D341Med (cell line): Measurements from ENCODE around the gene IL25.
A peak's percentile ranks its signal among the peaks of the same experiment; 100 is the strongest.
"Not testable (repeated sequence)": the region's sequence is repeated elsewhere in the genome, so short reads cannot be mapped to it uniquely, and the experiment has no call there.

Experiments
- DNase-seq: peaks from one replicate; pipeline ENCODE4 v3.0.0; 2012; ENCODE audit warnings: low spot score

The IL25 gene

GRCh38 chr14:23375527-23376251 lies 3.1 kb downstream of the IL25 start:
- DNase-seq: no peak

DNA sequence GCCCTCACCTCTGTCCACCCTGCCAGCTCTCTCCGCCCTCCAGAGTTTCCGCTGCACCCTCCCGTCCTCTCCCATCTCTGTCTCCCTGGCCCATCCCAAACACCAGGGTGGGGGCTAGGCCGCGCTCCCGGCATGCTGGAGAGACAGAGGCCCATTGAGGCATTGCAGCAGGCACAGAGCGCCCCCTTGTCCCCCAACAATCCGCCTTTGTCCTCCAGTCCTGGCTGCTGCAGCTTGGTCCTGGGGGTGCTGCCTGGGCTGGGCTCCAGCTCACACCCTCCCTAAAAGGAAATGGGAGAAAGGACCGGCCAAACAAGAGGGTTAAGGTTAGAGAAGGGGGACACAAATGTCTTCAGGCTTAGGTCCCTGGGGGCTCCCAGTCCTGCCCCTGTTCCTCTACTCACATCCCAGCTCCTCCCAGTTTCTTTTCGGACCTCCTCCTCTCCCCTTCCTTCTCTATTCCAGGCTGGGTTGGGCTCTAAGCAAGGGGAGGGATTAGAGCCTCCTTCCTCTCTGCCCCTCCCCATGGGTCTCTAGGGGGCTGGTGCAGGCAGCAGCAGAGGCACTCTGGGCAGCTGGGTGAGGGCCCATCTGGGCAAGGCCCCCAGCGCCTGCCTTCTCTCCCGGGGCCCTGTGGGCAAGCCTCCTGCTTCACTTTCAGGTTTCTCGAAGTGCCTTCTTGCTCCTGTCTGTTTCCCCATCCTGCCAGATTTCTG lies 4.0 kb downstream of the IL25 start, which contains the start of gene CMTM5:
Gene CMTM5, plus strand, starts transcription at position 565 of the 716 bp plus-strand sequence. CDS start 206 bp downstream, outside the sequence.
- DNase-seq: peak; percentile 79

GRCh38 chr14:23377198-23377550 lies 4.6 kb downstream of the IL25 start:
- DNase-seq: no peak

- no peak for DNase-seq
Observed at GRCh38 chr14:23377573-23378563, 5.3 kb downstream of the IL25 start.

GRCh38 chr14:23378612-23379220 lies 6.1 kb downstream of the IL25 start:
- DNase-seq: no peak

GRCh38 chr14:23379366-23380196 lies 7.0 kb downstream of the IL25 start:
- DNase-seq: peak; percentile 89

DNA sequence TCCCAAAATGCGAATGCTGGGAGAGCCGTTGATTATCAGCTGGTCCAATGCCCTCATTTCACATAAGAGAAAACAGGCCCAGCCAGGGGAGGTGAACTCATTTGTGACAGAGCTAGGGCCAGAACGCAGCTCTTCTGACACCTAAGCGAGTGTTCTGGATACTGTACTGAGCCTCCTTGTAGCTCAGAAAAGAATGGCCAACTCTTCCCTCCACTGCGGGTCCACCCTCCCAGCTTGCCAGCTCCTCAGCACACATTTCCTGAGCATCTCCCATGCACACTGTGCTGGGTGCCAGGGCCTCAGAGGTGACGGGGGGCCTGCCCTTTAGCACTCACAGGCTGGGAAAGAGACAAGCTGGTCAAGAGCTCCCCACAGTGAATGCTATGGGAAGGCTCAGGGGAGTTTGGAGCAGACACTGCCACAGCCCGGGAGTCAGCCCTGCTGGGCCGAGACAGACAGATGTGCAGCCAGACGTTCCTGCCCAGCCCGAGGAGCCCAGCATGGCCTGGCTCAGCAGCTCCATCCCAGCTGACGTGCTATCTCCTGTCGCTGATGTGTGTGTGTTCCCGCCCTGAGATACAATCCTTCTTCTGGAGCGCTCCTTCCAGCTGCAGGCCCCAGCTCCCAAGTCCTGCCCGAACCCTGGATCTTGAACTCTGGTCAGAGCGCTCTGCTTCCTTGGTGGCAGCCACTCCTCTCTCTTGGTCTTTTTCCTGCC lies 7.7 kb downstream of the IL25 start:
- no peak for DNase-seq

- no peak for DNase-seq
Observed at GRCh38 chr14:23380976-23381375, 8.4 kb downstream of the IL25 start.

GRCh38 chr14:23381871-23382270 lies 9.3 kb downstream of the IL25 start:
- DNase-seq: no peak

- DNase-seq: no peak
Observed at GRCh38 chr14:23382276-23382675, 9.7 kb downstream of the IL25 start.

DNA sequence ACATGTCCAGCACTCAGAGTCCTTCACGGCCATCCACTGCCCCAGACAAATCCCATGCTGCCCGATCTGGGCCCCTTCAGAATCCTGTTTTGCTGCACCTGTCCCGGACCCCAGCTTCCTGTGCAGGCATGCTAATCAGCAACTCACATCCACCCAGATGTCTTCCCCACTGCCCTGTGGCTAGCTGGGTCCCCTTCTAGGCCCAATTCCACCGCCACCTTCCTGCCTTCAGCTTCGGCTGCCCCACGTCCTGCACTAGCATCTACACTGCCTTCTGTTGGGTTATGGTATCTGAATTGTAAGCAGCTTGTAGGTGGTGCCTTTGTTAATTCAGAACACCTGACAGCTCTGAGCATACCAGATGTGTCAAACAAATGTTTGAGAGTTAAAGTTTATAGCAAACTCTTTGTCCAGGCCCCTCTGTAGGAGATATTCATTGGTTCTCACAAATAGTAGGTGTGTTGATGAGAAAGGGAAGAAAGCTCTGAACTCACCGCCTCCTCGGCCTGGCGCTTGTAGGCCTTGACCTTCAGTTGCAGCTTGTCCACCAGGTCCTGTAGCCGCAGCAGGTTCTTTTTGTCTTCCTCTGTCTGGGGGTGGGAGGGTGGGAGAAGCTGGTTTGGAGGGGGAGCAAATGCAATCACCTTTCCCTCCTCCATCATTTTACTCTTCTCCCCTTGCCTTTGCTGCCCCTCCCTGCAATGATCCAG lies 10.3 kb downstream of the IL25 start:
- no peak for DNase-seq

DNA sequence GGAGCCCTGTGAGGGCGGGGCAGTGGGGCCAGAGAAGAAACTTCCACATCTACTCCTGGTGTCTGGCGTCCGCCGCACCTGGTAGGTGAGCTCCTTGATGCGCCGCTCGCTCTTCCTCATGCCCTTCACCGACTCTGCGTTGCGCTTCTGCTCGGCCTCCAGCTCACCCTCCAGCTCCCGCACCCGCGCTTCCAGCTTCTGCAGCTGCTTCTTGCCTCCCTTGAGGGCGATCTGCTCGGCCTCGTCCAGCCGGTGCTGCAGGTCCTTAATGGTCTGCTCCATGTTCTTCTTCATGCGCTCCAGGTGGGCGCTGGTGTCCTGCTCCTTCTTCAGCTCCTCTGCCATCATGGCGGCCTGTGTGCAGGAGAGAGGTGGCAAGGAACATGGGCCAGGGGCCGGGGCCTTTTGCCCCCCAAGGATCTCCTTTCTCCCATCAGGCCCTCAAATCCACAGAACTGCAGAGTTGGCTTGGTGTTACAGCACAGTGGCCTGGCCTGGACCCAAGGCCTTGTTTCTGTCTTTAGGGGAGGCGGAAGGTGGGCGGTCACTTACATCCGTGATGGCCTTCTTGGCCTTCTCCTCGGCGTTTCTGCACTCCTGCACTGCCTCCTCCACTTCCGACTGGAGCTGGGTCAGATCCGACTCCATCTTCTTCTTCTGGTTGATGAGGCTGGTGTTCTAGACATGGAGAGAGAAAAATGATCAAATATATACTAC lies 11.9 kb downstream of the IL25 start:
- no peak for DNase-seq

DNA sequence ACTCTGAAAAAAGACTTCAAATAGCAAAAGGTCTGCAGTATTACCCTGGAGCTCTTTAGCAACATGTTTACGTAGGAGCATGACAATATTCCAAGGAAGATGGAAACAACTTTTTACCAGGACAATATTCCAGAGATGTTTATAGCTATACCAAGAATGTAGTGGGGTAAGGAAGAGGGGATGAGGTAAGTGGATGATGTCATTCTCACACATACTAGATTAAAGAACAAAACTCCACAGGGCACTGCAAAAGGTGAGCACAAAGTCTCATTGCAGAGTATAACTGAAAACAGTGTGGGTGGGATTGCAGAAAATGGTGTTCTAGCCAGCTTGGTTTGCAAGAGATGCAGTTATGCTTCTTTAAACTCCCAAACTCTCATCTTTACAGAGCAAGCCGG lies 12.6 kb downstream of the IL25 start:
- no peak for DNase-seq

DNA sequence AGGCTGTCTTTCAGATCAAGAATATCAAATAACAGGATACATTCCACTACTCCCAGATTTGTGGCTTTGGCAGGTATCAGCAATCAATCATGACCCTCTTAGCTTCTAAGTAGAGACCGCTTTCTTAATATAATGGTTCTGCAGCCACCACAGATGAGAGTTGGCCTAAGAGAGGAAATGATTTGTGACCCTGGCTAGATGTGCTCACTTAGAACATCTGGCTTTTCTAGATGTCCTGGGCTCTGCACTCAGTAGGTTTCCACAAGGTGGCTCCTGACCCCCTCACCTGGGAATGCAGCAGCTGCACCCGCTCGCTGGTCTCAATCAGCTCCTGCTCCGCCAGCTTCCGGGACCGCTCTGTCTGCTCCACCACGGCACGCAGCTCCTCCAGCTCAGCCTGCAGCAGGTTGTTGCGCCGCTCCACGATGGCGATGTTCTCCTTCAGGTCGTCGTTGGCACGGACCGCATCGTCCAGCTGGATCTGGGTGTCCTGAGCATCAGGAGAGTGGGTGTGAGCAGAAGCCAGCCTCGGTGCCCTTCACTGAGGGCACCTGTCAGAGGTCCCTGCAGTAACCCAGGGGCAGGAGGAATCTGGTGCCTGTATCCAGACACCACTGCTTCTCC lies 13.1 kb downstream of the IL25 start:
- no peak for DNase-seq

DNA sequence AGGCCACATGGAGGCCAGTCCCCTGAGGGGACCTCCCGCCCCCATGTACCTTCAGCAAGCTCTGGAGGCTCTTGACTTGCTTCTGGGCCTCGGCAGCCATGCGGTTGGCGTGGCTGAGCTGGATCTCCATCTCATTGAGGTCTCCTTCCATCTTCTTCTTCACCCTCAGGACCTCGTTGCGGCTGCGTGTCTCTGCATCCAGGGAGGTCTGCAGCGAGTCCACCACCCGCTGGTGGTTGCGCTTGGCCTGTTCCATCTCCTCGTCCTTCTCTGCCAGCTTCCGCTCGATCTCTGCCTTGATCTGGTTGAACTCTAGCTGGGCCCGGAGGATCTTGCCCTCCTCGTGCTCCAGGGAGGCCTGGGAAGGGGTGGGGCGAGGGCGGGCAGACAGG lies 13.7 kb downstream of the IL25 start:
- not testable (repeated sequence) for DNase-seq

DNA sequence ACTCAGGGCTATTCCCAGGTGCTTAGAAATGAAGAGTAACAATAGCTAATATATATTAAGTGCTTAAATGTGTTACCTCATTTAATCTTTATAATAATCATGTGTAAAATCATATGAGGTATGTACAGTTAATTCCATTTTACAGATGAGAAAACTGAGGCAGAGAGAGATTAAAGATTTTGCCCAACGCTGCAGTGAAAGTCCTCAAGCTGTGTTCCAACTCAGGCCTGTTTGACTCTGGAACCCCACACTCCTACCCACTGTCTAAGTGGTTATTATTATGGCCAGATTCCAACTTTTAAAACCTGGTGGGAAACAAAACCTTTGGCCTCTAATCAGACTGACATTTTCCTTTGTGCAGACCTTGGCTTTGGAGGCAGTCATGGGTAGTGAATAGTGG lies 14.4 kb downstream of the IL25 start:
- no peak for DNase-seq

DNA sequence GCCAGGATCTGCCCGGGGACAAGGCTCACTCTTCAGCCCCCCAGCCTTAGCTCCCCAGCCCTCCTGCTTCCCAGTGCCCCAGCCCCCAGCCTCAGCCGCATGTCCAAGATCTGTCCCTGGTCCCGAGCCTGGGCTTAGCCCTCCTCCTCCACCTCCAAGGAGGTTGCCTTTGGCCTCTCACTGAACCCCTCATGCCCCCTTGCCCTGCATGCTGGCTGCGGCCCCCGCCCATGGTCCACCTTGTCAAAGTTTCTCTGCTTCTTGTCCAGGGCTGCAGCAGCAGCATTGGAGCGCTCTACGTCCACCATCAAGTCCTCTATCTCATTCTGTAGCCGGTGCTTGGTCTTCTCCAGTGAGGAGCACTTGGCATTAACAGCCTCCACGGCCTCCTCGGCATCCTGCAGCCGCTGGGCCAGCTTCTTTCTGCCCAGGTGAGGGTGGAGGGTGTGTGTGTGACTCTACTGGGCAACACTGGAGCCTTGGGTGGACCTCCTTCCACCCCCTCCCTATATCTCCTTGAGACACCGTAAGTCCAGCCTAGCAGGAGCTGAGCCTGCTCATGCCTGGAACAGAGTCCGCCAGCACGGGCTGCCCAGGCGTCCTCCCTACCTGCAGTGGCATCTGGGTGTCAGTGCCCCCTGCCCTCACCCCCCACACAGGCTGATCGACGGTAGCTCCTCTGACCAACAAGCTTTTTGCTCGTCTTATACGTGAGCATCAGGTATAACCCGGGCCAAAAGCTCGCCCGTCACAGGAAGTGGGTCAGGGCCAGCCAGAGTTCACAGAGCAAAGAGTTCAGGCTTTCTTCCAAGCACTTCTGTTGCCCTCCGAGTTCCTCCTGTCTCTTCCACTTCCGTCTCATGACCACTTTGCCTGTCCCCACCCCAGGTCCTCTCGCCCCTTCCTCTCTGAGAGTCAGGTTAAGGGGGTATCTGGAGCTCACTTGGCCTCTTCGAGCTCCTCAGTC lies 15.6 kb downstream of the IL25 start:
- no peak for DNase-seq
